ENCODE measurements around the gene MSMP. TPM values are rescaled to one million over a fixed set of nuclear protein-coding genes. Genes with fewer than 3 reads are reported as not detected.

The MSMP gene
- total RNA-seq, 1 experiment from 2014 or later, result not detected

DNA sequence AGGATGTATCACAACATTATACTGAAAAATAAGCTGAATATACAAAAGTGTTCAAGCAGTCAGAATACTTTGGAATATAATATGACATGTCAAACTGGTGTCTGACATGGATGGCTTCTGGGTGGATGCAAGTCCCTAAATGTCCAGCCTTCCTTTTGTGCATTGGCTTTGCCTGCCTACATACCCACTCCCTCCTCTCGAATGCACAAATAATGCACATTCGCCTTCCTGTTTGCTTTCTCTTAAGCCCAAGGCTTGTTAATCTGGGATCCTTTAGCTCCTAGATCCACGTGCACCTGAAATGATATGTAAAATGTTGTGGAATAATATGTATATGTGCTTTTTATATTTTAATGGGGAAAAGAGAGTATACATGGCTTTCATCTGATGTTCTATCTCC, 24.4 kb upstream of the MSMP start:
- no peaks in the 10 kb centered on the region for H3K4me1 ChIP-seq (replicated peaks; ENCODE audit: insufficient read depth)
- no peaks in the 10 kb centered on the region for H3F3A ChIP-seq (ENCODE audit: insufficient read depth, low read depth)
- no TSS peak for BruUV-seq (replicated peaks)
- intact Hi-C loops (cut with micrococcal nuclease; ENCODE audit: unreplicated experiment), result no loop called here
- no peak for DNase-seq
- ChIA-PET POLR2A (ENCODE audit: unreplicated experiment) (no interaction called here), CTCF (no interaction called here)
- H3K9me3 ChIP-seq (ENCODE audit: insufficient read depth, low read depth), result no peaks in the 10 kb centered on the region
- H3K27me3 ChIP-seq (ENCODE audit: insufficient read depth, low read depth), result no peaks in the 10 kb centered on the region
- H3K79me2 ChIP-seq (ENCODE audit: low read depth), result no peaks in the 10 kb centered on the region
- H2AFZ ChIP-seq, result no peak overlapping the region
- no peaks in the 10 kb centered on the region for H3K9me2 ChIP-seq (ENCODE audit: insufficient read depth)
- TF ChIP-seq EZH2 (IDR thresholded peaks at IDR 0.05; ENCODE audit: low read depth), result no peak
- TF ChIP-seq, protein P1, sequence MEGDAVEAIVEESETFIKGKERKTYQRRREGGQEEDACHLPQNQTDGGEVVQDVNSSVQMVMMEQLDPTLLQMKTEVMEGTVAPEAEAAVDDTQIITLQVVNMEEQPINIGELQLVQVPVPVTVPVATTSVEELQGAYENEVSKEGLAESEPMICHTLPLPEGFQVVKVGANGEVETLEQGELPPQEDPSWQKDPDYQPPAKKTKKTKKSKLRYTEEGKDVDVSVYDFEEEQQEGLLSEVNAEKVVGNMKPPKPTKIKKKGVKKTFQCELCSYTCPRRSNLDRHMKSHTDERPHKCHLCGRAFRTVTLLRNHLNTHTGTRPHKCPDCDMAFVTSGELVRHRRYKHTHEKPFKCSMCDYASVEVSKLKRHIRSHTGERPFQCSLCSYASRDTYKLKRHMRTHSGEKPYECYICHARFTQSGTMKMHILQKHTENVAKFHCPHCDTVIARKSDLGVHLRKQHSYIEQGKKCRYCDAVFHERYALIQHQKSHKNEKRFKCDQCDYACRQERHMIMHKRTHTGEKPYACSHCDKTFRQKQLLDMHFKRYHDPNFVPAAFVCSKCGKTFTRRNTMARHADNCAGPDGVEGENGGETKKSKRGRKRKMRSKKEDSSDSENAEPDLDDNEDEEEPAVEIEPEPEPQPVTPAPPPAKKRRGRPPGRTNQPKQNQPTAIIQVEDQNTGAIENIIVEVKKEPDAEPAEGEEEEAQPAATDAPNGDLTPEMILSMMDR (conservative IDR thresholded peaks at IDR 0.05), result no peak
- H3K27ac ChIP-seq, result no peak overlapping the region
- no peaks in the 10 kb centered on the region for H4K20me1 ChIP-seq (ENCODE audit: insufficient read depth)
- no peak overlapping the region for H3K4me2 ChIP-seq
- H3K36me3 ChIP-seq (ENCODE audit: low read depth), result 0 out of 2 replicates have a peak, but pooled peaks cover 2% of the 10 kb centered on the region
- H3K4me3 ChIP-seq, result no peak overlapping the region

DNA sequence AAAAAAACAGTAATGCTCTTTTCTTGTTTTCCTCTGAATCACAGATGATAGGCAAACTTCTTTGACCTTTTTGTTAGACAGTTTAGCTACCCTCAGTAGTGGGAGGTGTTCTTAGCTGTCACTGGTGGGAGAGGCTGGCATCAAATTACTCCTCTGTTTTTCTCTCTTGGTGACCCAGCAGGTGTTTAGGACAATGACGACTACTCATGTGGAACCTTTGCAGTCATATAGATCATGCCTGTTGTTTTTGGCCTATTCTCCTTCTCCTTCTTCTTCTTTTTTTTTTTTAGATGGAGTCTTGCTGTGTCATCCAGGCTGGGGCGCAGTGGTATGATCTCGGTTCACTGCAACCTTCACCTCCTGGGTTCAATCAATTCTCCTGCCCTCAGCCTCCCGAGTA, 21.9 kb upstream of the MSMP start:
- H3K4me2 ChIP-seq, result no peak overlapping the region
- peaks cover 14% of the 10 kb centered on the region for H3F3A ChIP-seq (ENCODE audit: insufficient read depth, low read depth)
- no peak for DNase-seq
- no peaks in the 10 kb centered on the region for H3K36me3 ChIP-seq (ENCODE audit: low read depth)
- H4K20me1 ChIP-seq (ENCODE audit: insufficient read depth), result no peaks in the 10 kb centered on the region
- POLR2A ChIA-PET (ENCODE audit: unreplicated experiment), result no interaction called here
- BruUV-seq (replicated peaks), result no TSS peak
- intact Hi-C loops (cut with micrococcal nuclease; ENCODE audit: unreplicated experiment), result no loop called here
- CTCF ChIA-PET, result no interaction called here
- H3K9me2 ChIP-seq (ENCODE audit: insufficient read depth), result no peaks in the 10 kb centered on the region
- H3K79me2 ChIP-seq (ENCODE audit: low read depth), result no peaks in the 10 kb centered on the region
- TF ChIP-seq, protein P1 (conservative IDR thresholded peaks at IDR 0.05), result no peak
- no peak for TF ChIP-seq EZH2 (IDR thresholded peaks at IDR 0.05; ENCODE audit: low read depth)
- no peak overlapping the region for H3K27ac ChIP-seq
- H3K9me3 ChIP-seq (ENCODE audit: insufficient read depth, low read depth), result no peaks in the 10 kb centered on the region
- peaks cover 15% of the 10 kb centered on the region for H3K4me1 ChIP-seq (replicated peaks; ENCODE audit: insufficient read depth)
- H3K27me3 ChIP-seq (ENCODE audit: insufficient read depth, low read depth), result no peaks in the 10 kb centered on the region
- no peak overlapping the region for H2AFZ ChIP-seq
- H3K4me3 ChIP-seq, result no peak overlapping the region

DNA sequence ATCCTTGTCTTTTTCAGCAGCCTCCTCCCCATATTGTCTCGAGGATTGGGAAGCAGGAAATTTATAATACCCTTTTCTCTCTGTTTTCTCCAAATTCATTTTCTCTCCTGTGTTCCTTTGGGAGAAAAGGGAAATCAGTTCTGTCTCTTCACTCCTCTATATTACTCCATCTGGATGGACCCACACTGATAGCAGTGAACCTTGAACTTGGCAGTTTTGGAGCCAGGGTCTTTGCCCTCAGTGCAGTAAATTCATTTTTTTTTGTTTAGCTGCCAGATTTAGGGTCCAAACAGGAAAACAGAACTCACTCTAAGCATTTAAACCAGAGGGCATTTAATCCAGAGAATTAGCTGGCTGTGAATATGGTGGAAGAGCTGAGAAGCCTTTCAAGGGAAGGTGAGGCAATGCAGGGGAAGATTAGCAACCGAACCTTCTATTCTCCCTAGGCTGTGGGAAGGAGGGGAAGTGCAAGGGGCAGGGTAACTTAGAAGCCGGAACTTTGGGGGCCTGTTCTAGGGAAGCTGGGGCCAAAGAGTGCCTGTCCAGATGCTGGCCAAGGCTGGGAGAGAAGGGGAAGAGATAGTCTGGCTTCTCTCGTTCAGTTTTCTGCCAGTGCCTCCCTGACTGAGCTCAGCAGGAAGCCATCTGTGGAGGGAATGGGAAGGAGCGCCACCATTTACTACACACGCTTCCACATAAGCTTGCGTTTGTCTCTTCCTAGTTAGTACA, 21.0 kb upstream of the MSMP start:
- no peaks in the 10 kb centered on the region for H3K9me2 ChIP-seq (ENCODE audit: insufficient read depth)
- H3K4me2 ChIP-seq, result no peak overlapping the region
- no peaks in the 10 kb centered on the region for H4K20me1 ChIP-seq (ENCODE audit: insufficient read depth)
- no peak for TF ChIP-seq EZH2 (IDR thresholded peaks at IDR 0.05; ENCODE audit: low read depth)
- TF ChIP-seq, protein P1 (conservative IDR thresholded peaks at IDR 0.05), result no peak
- H3K9me3 ChIP-seq (ENCODE audit: insufficient read depth, low read depth), result no peaks in the 10 kb centered on the region
- no peak overlapping the region for H2AFZ ChIP-seq
- POLR2A ChIA-PET (ENCODE audit: unreplicated experiment), result no interaction called here
- no peaks in the 10 kb centered on the region for H3K79me2 ChIP-seq (ENCODE audit: low read depth)
- no peak overlapping the region for H3K4me3 ChIP-seq
- H3K4me1 ChIP-seq (replicated peaks; ENCODE audit: insufficient read depth), result peaks cover 21% of the 10 kb centered on the region
- no peaks in the 10 kb centered on the region for H3K36me3 ChIP-seq (ENCODE audit: low read depth)
- no TSS peak for BruUV-seq (replicated peaks)
- CTCF ChIA-PET, result no interaction called here
- no peak for DNase-seq
- no peak overlapping the region for H3K27ac ChIP-seq
- peaks cover 17% of the 10 kb centered on the region for H3F3A ChIP-seq (ENCODE audit: insufficient read depth, low read depth)
- no peaks in the 10 kb centered on the region for H3K27me3 ChIP-seq (ENCODE audit: insufficient read depth, low read depth)
- intact Hi-C loops (cut with micrococcal nuclease; ENCODE audit: unreplicated experiment), result no loop called here

Data from PC-9 (cell line).